Activated naive CD8-positive, alpha-beta T cell treated with anti-CD3 and anti-CD28 coated beads, Interleukin-2, amount 10 ng/mL, durations not matched to agents 7 days and 5 days (primary cell): Measurements from ENCODE around the gene RNF212. TPM values are rescaled to one million over a fixed set of nuclear protein-coding genes. Genes with fewer than 3 reads are reported as not detected.
A peak's percentile ranks its signal among the peaks of the same experiment; 100 is the strongest.
"Not testable (repeated sequence)": the region's sequence is repeated elsewhere in the genome, so short reads cannot be mapped to it uniquely, and the experiment has no call there.

ENCODE experiments used
- ATAC-seq: fragments of 150-1000 bp; cut with Tn5 transposase; one replicate; pipeline ENCODE4 v1.10.0; 2021; ENCODE audit warnings: low read depth, moderate library complexity
- POLR2A ChIA-PET: fragments of 350-600 bp; sonication (Branson Sonifier 250); formaldehyde crosslinking; loops from one replicate; lab custom pipeline; 2021; ENCODE audit warnings: antibody characterized with exemption; lab: Charles Lee
- DNase-seq: peaks from one replicate; pipeline ENCODE4 v3.0.0; 2021
- H3K27ac Mint-ChIP-seq: one replicate; pipeline ENCODE4 v1.8.0; 2022; ENCODE audit warnings: mild to moderate bottlenecking, mixed read lengths
- H3K27me3 Mint-ChIP-seq: one replicate; pipeline ENCODE4 v1.8.0; 2022; ENCODE audit warnings: mild to moderate bottlenecking, moderate library complexity, mixed read lengths
- H3K36me3 Mint-ChIP-seq: one replicate; pipeline ENCODE4 v1.8.0; 2021; ENCODE audit warnings: mild to moderate bottlenecking, mixed read lengths
- H3K4me1 Mint-ChIP-seq: one replicate; pipeline ENCODE4 v1.8.0; 2021; ENCODE audit warnings: mixed read lengths
- H3K4me3 Mint-ChIP-seq: one replicate; pipeline ENCODE4 v1.8.0; 2022; ENCODE audit warnings: mild to moderate bottlenecking, moderate library complexity, mixed read lengths
- H3K9me3 Mint-ChIP-seq: one replicate; pipeline ENCODE4 v1.8.0; 2021; ENCODE audit warnings: mixed read lengths
- total RNA-seq, 2 experiments: library from RNA; stranded (reverse); gene quantifications; one replicate each; pipeline ENCODE4 v1.2.3, GENCODE V29; 2021

Gene RNF212
- total RNA-seq, 2 experiments from 2014 or later = 7.3 to 8.1 TPM

- Mint-ChIP-seq H3K27me3 (peaks cover 19% of the 10 kb centered on the region), H3K9me3 (no peaks in the 10 kb centered on the region), H3K27ac (peak overlapping the region; percentile 20), H3K4me1 (peaks cover 13% of the 10 kb centered on the region), H3K36me3 (peaks cover 1% of the 10 kb centered on the region), H3K4me3 (no peak overlapping the region)
- POLR2A ChIA-PET = interaction anchor here (1.2 kb wide), 1 partner anchor 114 kb away, joined by 3 read pairs; no protein-coding TSS in a partner anchor
- ATAC-seq = no peak
- DNase-seq = no peak
Measured at GRCh38 chr4:1136048-1136447, 22.7 kb upstream of the RNF212 start.

- Mint-ChIP-seq H3K4me1 (peaks cover 17% of the 10 kb centered on the region), H3K36me3 (no peaks in the 10 kb centered on the region), H3K9me3 (no peaks in the 10 kb centered on the region), H3K27me3 (peaks cover 4% of the 10 kb centered on the region), H3K27ac (no peak overlapping the region), H3K4me3 (no peak overlapping the region)
- DNase-seq = no peak
- no peak for ATAC-seq
- POLR2A ChIA-PET = no interaction called here
Measured at GRCh38 chr4:1133033-1133432, 19.7 kb upstream of the RNF212 start.

GRCh38 chr4:1130316-1131186, 17.2 kb upstream of the RNF212 start:
- POLR2A ChIA-PET = interaction anchor here (1.2 kb wide), 1 partner anchor 160 kb away, joined by 4 read pairs; no protein-coding TSS in a partner anchor
- peak; percentile 76 for DNase-seq
- H3K27me3 Mint-ChIP-seq = peaks cover 12% of the 10 kb centered on the region
- H3K9me3 Mint-ChIP-seq = no peaks in the 10 kb centered on the region
- H3K4me3 Mint-ChIP-seq = no peak overlapping the region
- H3K27ac Mint-ChIP-seq = no peak overlapping the region
- peaks cover 5% of the 10 kb centered on the region for H3K4me1 Mint-ChIP-seq
- no peaks in the 10 kb centered on the region for H3K36me3 Mint-ChIP-seq
- peak; percentile 98 for ATAC-seq

GRCh38 chr4:1126506-1126905, 13.1 kb upstream of the RNF212 start:
- ATAC-seq (no peak), DNase-seq (no peak)
- POLR2A ChIA-PET = no interaction called here
- H3K9me3 Mint-ChIP-seq = no peaks in the 10 kb centered on the region
- H3K4me3 Mint-ChIP-seq = no peak overlapping the region
- H3K36me3 Mint-ChIP-seq = no peaks in the 10 kb centered on the region
- H3K27ac Mint-ChIP-seq = no peak overlapping the region
- H3K4me1 Mint-ChIP-seq = peaks cover 5% of the 10 kb centered on the region
- peaks cover 19% of the 10 kb centered on the region for H3K27me3 Mint-ChIP-seq

- DNase-seq, POLR2A ChIA-PET, ATAC-seq, H3K36me3 Mint-ChIP-seq, H3K9me3 Mint-ChIP-seq, H3K27ac Mint-ChIP-seq, H3K4me1 Mint-ChIP-seq, H3K4me3 Mint-ChIP-seq: not testable (repeated sequence)
- H3K27me3 Mint-ChIP-seq = peaks cover 23% of the 10 kb centered on the region
Measured at GRCh38 chr4:1125466-1125865, 12.1 kb upstream of the RNF212 start.

- no peak overlapping the region for H3K4me3 Mint-ChIP-seq
- H3K27ac Mint-ChIP-seq = no peak overlapping the region
- H3K36me3 Mint-ChIP-seq = no peaks in the 10 kb centered on the region
- H3K27me3 Mint-ChIP-seq = peaks cover 23% of the 10 kb centered on the region
- no peaks in the 10 kb centered on the region for H3K4me1 Mint-ChIP-seq
- H3K9me3 Mint-ChIP-seq = no peaks in the 10 kb centered on the region
- ATAC-seq (no peak), DNase-seq (no peak)
- POLR2A ChIA-PET = no interaction called here
Measured at GRCh38 chr4:1124818-1125217, 11.5 kb upstream of the RNF212 start.

- no peak overlapping the region for H3K4me3 Mint-ChIP-seq
- ATAC-seq (no peak), DNase-seq (no peak)
- H3K36me3 Mint-ChIP-seq = peaks cover 2% of the 10 kb centered on the region
- H3K27me3 Mint-ChIP-seq = peaks cover 26% of the 10 kb centered on the region
- H3K4me1 Mint-ChIP-seq = peaks cover 2% of the 10 kb centered on the region
- no peaks in the 10 kb centered on the region for H3K9me3 Mint-ChIP-seq
- POLR2A ChIA-PET = no interaction called here
- H3K27ac Mint-ChIP-seq = no peak overlapping the region
Measured at GRCh38 chr4:1122505-1122904, 9.1 kb upstream of the RNF212 start.

- no peak for ATAC-seq
- H3K4me3 Mint-ChIP-seq = no peak overlapping the region
- peaks cover 2% of the 10 kb centered on the region for H3K4me1 Mint-ChIP-seq
Measured at GRCh38 chr4:1116838-1117237, 3.5 kb upstream of the RNF212 start.

GRCh38 chr4:1115528-1116293, 2.3 kb upstream of the RNF212 start:
- no peaks in the 10 kb centered on the region for H3K9me3 Mint-ChIP-seq
- peaks cover 3% of the 10 kb centered on the region for H3K36me3 Mint-ChIP-seq
- H3K4me1 Mint-ChIP-seq = peaks cover 2% of the 10 kb centered on the region
- H3K4me3 Mint-ChIP-seq = no peak overlapping the region
- no peak overlapping the region for H3K27ac Mint-ChIP-seq
- no peak for ATAC-seq
- DNase-seq = no peak
- peaks cover 21% of the 10 kb centered on the region for H3K27me3 Mint-ChIP-seq
- POLR2A ChIA-PET = no interaction called here

More at GRCh38 chr4:1116838-1117237, 3.5 kb upstream of the RNF212 start:
- POLR2A ChIA-PET = no interaction called here
- no peak for DNase-seq
- H3K9me3 Mint-ChIP-seq = no peaks in the 10 kb centered on the region
- H3K27me3 Mint-ChIP-seq = peaks cover 26% of the 10 kb centered on the region
- H3K36me3 Mint-ChIP-seq = peaks cover 3% of the 10 kb centered on the region
- H3K27ac Mint-ChIP-seq = no peak overlapping the region

- no peak for DNase-seq
- Mint-ChIP-seq H3K4me3 (no peak overlapping the region), H3K27me3 (peaks cover 19% of the 10 kb centered on the region), H3K27ac (no peak overlapping the region), H3K36me3 (peaks cover 1% of the 10 kb centered on the region), H3K4me1 (no peaks in the 10 kb centered on the region), H3K9me3 (no peaks in the 10 kb centered on the region)
- POLR2A ChIA-PET = no interaction called here
- no peak for ATAC-seq
Measured at GRCh38 chr4:1112821-1113182, 562 bp downstream of the RNF212 start.

GRCh38 chr4:1112174-1112820, 1.1 kb downstream of the RNF212 start:
- H3K27ac Mint-ChIP-seq = no peak overlapping the region
- H3K27me3 Mint-ChIP-seq = peaks cover 17% of the 10 kb centered on the region
- H3K9me3 Mint-ChIP-seq = no peaks in the 10 kb centered on the region
- POLR2A ChIA-PET = no interaction called here
- ATAC-seq (no peak), DNase-seq (no peak)
- H3K4me3 Mint-ChIP-seq = no peak overlapping the region
- H3K36me3 Mint-ChIP-seq = peaks cover 1% of the 10 kb centered on the region
- no peaks in the 10 kb centered on the region for H3K4me1 Mint-ChIP-seq

- Mint-ChIP-seq H3K4me3 (no peak overlapping the region), H3K4me1 (no peaks in the 10 kb centered on the region), H3K9me3 (no peaks in the 10 kb centered on the region), H3K36me3 (peaks cover under 1% of the 10 kb centered on the region), H3K27ac (no peak overlapping the region), H3K27me3 (peaks cover 15% of the 10 kb centered on the region)
- ATAC-seq (no peak), DNase-seq (no peak)
- POLR2A ChIA-PET = interaction anchor here (0.5 kb wide), 1 partner anchor 78 kb away, joined by 6 read pairs; no protein-coding TSS in a partner anchor
Measured at GRCh38 chr4:1111259-1111809, 2.0 kb downstream of the RNF212 start.

- POLR2A ChIA-PET = no interaction called here
- H3K4me3 Mint-ChIP-seq = no peak overlapping the region
- no peaks in the 10 kb centered on the region for H3K4me1 Mint-ChIP-seq
- DNase-seq (no peak), ATAC-seq (no peak)
- no peaks in the 10 kb centered on the region for H3K36me3 Mint-ChIP-seq
- H3K27ac Mint-ChIP-seq = no peak overlapping the region
- peaks cover 8% of the 10 kb centered on the region for H3K27me3 Mint-ChIP-seq
- H3K9me3 Mint-ChIP-seq = no peaks in the 10 kb centered on the region
Measured at GRCh38 chr4:1109898-1110506, 3.4 kb downstream of the RNF212 start.
